Mammary epithelial cell (primary cell): ENCODE measurements around the gene AVP.
"Not testable (repeated sequence)": the region's sequence is repeated elsewhere in the genome, so short reads cannot be mapped to it uniquely, and the experiment has no call there.

Experiments
- CTCF ChIP-seq, 2 donors: IDR thresholded peaks in 1 of 2; conservative IDR thresholded peaks in 1 of 2; 2 replicates each; pipeline ENCODE4 v1.5.1; 2011 to 2012; ENCODE audit warnings: inconsistent platforms in 2 of 2, low read length in 2 of 2, mild to moderate bottlenecking in 2 of 2, control low read depth in 1 of 2, low read depth in 1 of 2; ENCODE audit not compliant: insufficient read depth in 1 of 2; ENCODE audit errors: extremely low read depth in 1 of 2
- EZH2 ChIP-seq: IDR thresholded peaks from 2 replicates; pipeline ENCODE4 v1.6.1; 2012; ENCODE audit warnings: low read length, inconsistent platforms, borderline replicate concordance

GRCh38 chr20:3075315-3075714 is 9.2 kb downstream of the AVP start:
- not testable (repeated sequence) for TF ChIP-seq CTCF (conservative IDR thresholded peaks at IDR 0.05 in 1 of 2, IDR thresholded peaks at IDR 0.05 in 1 of 2; ENCODE audit: extremely low read depth in 1 of 2, insufficient read depth in 1 of 2, low read depth in 1 of 2, low read length in 2 of 2); EZH2
